GM19372 (cell line): ENCODE data around the gene KIAA0232.

ENCODE experiments used
- ATAC-seq: cut with Tn5 transposase; IDR thresholded peaks from one replicate; pipeline ENCODE4 v1.9.1; 2021; ENCODE audit warnings: mild to moderate bottlenecking, low read depth, moderate library complexity; ENCODE audit not compliant: unreplicated experiment

KIAA0232 gene

DNA sequence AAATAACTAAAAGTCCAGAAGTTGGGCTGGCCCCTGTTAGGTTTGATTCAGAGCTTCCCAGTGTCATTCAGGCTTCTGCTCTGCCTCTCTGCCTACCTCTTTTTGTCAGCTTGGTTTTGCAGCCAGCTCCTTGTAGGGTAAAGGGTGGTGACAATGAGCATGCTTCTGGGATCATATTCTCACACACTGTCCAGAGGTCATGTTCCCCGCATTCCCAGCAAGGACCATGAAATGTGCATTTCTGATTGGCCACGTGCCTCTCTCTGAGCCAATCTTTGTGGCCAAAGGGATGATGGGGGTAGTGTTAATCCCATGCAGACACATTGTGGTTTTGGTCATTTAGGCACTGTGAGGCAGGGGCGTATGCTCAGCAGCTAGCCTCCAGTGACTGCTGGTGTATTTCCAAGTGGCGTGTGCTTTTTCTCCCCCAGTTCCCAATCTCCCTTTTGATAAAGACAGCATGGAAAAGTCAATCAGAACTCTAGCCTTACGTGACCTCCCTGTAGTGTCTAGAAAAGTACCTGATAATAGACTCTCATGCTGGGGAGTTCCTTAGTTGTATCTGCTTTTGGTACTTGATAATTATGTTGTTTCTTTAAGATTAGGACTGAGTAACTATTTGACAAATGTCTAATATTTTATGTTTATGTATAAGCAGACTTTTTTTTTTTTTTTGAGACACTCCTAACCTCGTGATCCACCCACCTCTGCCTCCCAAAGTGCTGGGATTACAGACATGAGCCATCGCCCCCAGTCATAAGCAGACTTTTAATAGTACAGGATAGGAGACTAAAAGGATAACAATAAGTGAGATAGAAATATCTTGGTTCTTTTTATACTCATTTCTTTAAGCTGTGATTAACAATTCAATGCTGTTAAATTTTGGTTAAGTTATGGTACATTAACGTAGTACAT, 57.8 kb downstream of the KIAA0232 start:
- no peak for ATAC-seq

DNA sequence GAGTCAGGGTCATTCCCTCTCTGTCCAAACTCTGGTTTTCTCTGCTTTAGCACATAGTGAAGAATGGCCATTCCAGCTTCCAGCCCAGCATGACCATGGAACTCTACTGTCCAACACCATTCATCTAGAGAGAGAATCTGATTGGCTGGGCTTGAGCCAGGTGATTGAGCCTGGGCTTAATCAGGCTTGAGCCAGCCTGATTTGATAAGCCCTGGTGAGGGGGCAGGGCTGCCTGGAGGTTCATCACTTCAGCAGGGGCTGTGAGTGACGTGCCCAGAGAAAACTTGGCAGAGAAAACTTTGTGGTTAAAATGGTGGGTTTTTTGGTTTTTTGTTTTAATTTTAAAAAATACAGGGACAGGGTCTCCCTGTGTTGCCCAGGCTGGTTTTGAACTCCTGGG, 62.5 kb downstream of the KIAA0232 start:
- no peak for ATAC-seq

DNA sequence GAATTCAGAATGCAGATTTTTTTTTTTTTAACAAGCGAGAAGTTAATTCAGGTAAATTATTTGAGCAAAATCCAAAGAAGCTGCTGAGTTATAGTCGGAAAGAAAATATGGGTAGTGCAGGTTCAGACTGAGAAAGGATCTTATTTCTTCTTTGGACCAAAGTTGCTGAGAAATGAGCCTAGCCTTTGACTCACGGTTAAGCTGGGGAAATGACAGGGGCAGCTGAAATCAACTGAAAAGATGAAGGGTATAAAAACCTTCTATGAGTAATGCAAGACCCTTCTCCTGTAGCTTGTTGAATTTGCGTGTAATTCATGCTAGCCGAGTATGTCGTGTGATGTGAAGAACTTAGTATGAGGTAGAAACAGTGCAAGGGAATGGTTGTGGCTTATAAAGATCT, 63.0 kb downstream of the KIAA0232 start:
- no peak for ATAC-seq

DNA sequence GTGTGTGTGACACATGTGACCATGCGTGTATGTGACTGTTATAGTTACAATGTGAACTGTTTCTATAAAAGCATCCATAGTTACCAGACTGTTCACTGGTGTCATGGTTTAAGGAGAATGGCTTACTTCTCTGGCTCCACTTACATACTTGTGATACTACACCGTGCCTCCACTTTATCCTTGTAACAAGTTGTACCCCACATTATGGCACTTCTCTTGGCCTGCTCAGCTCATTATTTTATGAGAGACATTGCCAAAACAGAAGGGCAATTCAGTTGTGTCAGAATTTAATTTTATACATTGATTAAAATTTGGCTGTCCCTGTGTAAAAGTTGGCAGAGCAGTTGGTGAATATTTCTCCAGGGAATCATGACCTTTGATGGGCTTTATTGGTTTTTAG, 64.7 kb downstream of the KIAA0232 start:
- no peak for ATAC-seq

DNA sequence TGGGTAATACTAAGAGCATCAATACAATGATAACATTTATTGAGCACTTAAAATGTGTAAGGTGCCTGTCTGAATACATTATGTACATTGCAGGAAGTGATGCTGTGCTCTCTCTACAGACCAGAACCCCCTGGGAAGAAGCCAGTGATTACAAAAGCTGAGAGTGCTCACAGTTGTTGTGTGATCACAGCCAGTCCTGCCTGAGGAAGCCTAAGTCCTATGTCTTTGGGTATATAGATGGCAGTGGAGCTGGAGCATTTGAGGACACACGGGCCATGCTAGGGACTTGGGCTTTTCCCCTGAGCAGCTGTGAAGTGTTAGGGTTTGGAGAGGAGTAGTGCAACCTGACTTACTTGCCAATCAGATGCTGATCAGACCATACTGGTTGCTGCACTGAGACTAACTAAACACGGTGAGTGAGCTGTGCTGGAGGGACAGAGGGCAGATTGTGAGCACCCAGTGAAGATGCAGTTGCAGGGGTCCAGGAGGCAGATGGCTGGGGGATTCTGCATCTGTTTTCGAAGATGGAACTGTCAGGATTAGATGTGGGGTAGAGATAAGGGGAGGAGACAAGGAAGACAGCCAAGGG, 66.3 kb downstream of the KIAA0232 start:
- no peak for ATAC-seq

DNA sequence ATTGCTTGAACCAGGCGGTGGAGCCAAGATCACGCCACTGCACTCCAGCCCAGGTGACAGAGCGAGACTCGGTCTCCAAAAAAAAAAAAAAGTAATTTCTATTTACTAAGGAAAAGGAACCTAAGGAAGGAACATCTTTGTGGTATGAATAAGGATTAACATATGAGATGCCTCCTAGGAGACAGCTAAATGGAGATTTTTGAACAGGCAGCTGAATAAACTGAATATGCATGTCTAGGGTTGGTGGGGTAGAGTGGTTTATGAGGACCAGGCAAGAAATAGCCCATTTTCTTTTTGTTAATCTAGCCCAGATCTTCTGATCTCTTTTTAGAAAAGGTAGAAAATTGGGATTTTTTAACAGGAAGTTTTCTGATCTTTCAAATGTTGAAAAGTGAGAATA, 67.2 kb downstream of the KIAA0232 start:
- ATAC-seq = no peak

DNA sequence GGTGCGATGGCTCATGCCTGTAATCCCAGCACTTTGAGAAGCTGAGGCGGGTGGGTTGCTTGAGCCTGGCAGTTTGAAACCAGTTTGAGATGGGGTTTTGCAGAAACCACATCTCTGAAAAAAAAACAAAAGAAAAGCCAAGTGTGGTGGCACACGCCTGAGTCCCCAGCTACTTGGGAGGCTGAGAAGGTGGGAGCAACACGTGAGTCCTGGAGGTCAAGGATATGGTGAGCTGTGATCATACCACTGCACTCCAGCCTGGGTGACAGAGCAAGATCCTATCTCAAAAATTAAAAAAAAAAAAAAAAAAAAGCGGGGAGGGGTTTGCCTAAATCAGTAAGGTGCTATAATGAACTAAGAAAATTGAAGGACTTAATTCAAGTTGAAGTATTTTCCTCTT, 68.9 kb downstream of the KIAA0232 start:
- no peak for ATAC-seq

DNA sequence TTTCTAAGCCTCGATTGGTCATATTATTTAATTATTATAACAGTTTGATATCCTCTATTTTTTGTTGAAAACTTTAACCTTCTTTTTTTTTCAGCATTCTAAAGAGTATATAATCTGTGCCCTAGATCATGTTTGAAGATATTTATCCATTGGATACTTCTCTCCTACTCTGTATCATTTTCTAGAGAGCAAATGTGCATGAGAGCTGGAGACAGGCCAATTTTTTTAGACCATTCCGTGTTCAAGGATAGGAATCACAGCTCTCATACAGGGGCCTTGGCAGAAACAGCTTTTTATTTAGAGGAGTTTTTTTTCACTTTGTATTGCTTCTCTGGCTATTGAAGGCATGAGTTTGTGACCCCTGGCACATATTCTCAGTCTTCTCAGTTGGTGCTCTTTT, 69.4 kb downstream of the KIAA0232 start:
- no peak for ATAC-seq

DNA sequence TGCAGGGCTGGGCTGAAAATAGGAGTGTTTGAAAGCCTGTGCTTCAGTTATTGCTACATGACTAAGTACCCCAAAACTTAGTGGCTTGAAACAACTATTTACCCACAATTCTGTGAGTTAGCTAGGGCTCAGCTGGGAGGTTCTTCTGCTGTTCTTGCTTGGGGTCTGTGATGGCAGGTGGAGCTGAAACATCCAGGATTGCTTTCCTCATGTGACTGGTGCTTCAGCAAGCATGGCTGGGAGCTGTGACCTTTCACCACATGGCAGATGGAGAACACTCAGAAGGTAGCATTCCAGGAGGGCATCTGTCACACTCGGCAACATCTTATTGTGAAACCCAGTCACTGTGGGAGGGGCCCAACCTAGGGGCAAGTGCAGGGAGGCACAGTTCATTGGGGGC, 70.1 kb downstream of the KIAA0232 start:
- no peak for ATAC-seq

DNA sequence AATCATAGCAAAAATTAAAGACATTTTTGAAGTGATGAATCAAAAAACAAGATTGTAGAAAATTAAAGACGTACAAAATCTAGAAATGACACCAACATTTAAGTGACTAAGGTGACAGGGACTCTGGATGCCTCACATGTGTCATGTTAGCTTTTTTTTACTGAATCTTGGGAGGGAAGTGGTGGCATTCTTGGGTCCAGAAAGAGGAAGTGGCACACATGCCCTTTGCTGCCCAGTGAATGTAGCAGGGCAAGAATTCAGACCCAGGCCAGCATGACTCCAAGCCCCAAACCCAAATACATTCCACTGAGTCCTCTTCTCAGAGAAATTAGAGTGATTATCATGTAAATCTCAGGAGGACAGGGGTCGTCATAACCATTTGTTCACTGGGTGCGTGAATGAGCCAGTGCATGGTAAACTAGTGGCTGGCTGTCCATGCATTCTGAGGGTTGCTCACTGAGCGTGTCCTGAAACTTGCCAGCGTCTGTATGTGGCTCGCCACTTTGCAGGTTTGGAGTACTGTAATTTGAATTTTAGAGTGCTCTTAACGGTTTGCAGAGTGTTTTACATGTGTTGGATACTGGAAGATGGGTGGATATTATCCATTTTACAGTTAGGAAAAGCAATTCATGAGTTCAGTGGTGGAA, 71.7 kb downstream of the KIAA0232 start:
- ATAC-seq = no peak

DNA sequence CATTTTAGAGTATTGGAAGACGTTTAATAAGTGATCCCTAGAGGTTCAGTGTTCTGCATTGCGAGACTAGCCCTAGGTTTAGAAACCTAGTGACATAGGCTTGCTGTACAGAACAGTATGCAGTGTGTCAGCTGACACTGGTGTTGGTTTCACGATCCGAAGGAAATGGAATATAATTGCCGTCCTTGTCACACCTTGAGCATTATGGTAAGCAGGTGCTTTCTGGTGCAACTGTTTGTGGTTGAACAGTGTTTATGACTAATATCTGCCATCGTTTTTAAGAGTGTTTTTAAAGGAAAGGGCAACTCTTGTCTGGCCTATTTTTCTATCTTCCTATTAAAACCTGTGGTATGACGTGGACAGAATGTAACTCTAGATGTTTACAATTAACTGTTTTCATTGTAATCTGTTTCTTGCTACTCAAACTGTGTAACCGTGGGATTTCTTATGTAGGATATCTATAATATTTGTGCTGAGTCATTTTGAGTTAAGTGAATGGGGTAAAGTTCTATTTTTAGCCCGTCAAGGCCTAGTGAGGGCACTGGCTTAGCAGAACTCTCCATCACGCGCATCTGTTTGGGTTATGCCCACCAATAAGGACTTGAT, 73.3 kb downstream of the KIAA0232 start:
- ATAC-seq = peak; percentile 94

GRCh38 chr4:6856391-6856790, 73.9 kb downstream of the KIAA0232 start:
- no peak for ATAC-seq

DNA sequence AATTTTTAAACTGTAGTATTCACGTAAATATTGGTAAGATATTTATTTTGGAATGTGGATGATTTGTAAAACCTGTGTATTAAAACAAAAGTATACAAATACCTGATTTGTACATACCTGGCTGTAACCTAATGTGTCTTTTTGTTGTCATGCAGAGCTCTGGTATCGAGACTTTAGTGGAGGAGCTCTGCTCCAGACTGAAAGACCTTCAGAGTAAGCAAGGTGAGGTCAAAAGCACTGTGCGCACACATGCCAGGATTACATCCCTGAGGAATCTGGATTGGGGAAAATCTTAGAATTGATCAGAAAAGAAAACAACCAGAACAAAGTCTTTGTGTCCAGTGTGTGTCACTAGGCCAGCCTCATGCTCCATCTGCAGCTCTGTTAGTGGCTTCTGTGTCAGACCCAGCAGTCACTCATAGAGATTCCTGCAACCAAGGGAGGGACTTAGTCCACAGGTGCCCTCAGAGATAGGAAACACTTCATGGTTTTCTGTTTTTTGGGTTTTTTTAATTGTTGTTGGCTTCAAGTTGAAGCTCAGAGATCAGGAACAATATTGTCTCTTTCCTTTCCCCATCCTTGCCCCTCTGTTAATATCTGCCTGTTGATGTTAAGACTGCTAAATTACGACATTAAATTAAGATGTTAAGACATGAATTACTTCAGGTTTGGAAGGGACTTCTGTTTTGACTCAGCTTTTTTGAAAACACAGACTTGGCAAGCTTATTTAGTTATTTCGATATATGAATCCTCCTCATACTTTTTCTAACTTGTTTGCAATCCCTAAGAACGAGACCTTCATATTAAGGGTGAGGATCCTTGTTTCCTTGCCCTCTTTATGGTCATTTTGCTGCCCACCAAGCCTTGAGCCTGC, 74.7 kb downstream of the KIAA0232 start:
- no peak for ATAC-seq

- ATAC-seq = no peak
These were observed 76.5 kb downstream of the KIAA0232 start for GRCh38 chr4:6858997-6859396.

GRCh38 chr4:6859543-6859942, 77.0 kb downstream of the KIAA0232 start:
- no peak for ATAC-seq

DNA sequence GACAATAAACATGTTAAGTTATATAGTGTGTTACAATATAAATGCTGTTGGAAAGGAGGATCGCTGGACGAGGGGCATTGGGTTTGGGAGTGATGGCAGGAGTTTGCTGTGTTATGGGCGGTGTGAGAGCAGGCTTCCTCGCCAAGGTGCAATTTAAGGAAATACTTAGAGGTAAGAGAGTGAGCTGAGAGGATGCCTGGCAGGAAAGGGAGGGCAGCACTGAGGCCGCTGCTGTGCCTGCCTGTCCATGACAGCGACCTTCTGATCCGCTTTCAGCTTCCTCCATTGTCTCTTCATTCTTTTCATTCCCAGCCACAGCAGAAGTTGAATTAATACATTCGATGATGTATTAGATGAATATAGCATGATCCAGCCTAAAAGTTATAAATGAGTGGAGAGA, 85.9 kb downstream of the KIAA0232 start:
- no peak for ATAC-seq

DNA sequence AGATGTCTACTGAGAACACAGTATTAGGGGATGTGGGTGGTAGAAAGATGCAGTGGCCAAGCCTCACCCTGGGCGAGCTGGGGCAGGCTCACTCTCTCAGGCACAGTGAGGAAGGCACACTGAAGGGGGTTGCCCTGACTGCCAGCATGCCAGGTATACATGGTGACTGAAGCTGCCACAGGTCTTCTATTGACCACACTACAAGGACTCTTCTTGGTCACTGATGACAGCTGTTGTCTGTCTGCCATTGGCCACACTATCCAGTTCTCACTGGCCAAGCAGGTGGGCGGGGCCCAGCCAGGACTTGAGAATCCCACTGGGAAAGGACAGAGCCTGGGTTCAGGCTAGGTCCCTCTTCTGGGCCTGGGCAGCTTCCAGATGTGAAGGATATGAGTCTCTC, 87.4 kb downstream of the KIAA0232 start:
- ATAC-seq = no peak

GRCh38 chr4:6873291-6873690, 90.8 kb downstream of the KIAA0232 start:
- ATAC-seq = no peak

- no peak for ATAC-seq
These were observed 91.4 kb downstream of the KIAA0232 start for GRCh38 chr4:6873792-6874461.

DNA sequence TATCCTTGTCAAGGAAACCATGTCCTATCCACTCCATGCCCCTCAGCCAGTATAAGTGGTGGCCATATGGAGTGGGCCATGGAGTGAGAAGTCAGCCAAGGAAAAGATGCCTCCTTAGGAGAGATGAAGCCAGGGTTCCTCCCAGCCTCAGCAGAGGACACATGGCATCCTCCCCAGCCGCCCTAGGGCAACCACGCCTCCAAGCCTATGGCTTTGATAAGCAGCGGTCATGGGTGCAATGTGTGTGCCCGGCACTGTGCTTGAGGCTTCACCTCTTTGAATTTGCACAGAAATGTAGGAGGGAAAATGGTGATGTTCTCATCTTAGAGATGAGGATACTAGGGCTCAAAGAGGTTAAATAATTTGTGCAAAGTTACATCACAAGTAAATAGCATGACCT, 92.5 kb downstream of the KIAA0232 start:
- no peak for ATAC-seq
